ENCODE measurements around the gene EPHA1.
"Not testable (repeated sequence)": the region's sequence is repeated elsewhere in the genome, so short reads cannot be mapped to it uniquely, and the experiment has no call there.

Gene EPHA1

DNA sequence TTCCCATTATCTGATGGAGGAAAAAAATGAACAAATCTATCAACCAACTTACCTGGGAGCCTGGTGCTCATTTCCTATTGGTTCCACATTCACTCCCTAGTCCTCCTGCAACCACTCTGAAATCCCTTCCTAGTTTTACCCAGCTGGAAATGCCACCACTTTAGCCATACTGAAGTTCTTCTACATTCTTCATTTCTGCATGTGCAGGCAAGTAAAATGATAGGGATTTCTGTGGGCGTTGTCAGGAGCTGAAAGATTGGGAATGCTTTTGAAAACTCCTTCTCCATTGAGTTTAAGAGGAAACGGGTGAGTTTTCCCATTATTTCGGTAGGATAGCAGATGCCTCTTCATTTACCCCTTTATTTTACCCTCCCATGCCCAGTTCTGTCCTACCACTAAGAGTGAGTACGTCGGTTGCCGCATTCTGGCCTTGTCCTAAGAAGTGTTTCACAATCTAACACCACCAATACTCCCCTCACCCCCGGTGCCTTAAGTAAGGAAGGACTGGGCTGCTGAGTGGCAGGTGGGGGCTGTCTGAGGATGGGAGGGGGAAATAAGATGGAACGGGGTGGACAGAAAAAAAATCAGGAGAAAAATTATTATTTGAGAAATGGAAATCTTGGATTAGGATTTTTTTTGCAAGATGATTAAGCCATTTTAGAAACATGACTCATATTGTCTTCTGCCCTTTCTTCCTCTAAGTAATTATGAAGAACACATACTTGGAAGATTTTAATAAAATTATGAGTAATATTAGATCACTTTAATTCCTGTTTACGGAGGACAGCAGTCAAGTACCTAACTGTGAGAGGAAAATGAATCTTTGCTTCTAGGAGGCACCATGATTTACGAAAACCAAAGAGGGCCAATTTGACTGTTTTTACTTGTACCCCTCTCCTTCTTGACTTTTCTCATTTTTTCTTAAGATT is 21.4 kb upstream of the EPHA1 start:
- no peak for DNase-seq

- no peak for DNase-seq
These were observed 18.0 kb upstream of the EPHA1 start for GRCh38 chr7:143426479-143427142.

DNA sequence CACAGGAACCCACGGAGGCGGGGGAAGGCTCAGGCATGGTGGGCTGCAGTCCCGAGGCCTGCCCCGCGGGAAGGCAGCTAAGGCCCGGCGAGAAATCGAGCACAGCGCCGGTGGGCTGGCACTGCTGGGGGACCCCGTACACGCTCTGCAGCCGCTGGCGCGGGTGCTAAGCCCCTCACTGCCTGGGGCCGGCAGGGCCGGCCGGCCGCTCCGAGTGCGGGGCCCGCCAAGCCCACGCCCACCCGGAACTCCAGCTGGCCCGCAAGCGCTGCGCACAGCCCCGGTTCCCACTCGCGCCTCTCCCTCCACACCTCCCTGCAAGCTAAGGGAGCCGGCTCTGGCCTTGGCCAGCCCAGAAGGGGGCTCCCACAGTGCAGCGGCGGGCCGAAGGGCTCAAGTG is 15.8 kb upstream of the EPHA1 start:
- not testable (repeated sequence) for DNase-seq

- no peak for DNase-seq
These were observed 13.4 kb upstream of the EPHA1 start for GRCh38 chr7:143422033-143422432.

- not testable (repeated sequence) for DNase-seq
These were observed 12.0 kb upstream of the EPHA1 start for GRCh38 chr7:143420624-143421023.

DNA sequence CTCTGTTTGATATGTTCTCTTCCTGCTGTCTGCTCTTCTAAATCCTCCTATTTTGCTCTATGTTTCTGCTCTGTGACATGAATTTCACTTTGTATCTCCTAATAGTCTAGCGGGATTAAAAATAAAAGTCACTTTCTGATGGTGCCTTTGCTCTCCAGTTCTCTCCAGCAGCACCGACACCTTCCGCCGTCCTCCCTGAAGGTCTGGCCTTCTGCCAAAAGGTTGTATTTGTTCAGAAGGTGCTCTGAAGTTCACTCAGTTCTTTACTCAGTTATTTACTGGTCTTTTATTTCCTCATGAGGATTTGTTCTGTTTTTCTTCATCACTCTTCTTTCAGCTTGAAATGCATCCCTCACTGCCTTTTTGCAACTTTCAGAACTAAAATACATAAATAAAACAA is 11.2 kb upstream of the EPHA1 start:
- DNase-seq: no peak

DNA sequence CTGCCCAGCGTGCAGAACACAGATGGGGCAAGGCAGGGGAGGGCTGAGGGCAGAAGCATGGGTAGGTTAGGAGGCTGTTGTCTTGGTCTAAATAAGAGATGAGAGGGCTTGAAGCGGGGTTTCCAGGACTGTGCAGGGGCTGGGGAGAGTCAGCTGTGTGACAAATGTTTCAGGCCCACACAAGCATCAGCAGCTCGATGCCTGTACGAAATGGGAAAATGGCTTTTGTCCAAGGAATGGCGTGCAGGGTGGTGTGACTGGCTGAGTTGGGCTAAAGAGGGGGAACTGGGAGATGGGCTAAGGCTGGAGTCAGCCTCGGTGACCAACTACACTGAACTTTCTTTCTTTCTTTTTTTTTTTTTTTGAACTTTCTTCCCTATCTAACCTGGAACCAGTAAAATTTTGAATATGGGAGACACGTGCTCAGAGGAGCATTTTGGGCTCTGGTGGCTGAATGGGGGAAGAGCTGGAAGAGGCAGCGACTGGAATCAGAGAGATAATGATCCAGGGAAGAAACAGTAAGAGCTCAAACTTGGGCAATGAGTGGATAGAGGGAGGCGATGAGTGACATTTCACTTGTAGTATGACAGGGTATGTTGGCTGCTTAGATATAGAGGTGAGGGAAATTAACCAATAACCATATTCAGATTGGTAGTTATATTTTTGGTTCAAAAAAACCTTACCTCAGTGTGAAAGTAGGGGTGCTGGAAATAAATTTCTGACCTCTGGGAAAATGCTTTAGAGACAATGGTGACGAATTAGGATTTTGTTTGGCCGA is 10.2 kb upstream of the EPHA1 start:
- no peak for DNase-seq

- no peak for DNase-seq
These were observed 9.2 kb upstream of the EPHA1 start for GRCh38 chr7:143417734-143418383.

- DNase-seq: no peak
These were observed 8.0 kb upstream of the EPHA1 start for GRCh38 chr7:143416565-143417149.

DNA sequence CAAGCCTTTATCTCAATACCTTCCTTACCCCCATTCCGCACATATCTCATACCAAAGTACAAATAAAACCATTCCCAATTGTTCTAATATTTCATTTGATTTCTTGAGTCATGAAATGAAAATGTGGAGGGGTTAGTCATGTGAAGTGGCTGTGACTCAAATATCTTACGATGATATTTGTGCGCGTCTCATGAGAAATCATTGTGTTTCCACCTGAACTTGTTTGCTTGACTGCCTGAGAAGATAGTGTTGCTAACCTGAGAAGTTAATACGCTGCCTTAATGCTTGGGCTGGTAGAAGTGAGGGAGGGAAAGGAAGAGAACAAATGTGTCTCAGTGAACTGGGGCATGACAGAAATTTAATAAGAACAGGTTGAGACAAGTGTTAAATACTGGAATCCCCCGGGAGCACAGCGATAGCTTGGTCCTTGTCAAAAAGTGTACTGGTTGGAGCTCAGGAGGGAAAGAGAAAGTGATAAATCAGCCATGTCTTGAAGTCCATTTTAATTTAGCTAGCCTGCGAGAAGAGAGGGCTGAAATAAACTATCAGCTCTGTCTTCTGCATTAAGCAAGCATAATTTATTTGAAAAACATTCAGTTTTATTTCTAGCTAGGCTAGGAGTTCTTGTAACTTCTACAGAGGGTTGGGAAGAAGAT is 7.2 kb upstream of the EPHA1 start:
- no peak for DNase-seq

DNA sequence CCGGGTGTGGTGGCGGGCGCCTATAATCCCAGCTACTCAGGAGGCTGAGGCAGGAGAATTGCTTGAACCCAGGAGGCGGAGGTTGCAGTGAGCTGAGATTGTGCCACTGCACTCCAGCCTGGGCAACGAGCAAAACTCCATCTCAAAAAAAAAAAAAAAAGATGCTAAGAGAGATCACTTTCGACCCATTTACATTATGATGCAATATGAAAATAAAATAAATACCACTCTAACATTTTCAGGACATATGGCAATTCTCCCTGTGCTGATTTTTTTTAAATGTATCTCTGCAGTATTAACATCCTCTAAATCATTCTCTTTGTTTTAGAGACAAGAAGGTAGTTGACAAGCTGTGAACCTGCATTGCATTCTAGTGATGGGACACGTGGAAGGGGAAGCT is 6.6 kb upstream of the EPHA1 start:
- not testable (repeated sequence) for DNase-seq

- DNase-seq: no peak
These were observed 4.5 kb upstream of the EPHA1 start for GRCh38 chr7:143413123-143413522.

GRCh38 chr7:143411976-143412708 is 3.5 kb upstream of the EPHA1 start:
- no peak for DNase-seq

- DNase-seq: no peak
These were observed 1.9 kb upstream of the EPHA1 start for GRCh38 chr7:143410521-143411004.

DNA sequence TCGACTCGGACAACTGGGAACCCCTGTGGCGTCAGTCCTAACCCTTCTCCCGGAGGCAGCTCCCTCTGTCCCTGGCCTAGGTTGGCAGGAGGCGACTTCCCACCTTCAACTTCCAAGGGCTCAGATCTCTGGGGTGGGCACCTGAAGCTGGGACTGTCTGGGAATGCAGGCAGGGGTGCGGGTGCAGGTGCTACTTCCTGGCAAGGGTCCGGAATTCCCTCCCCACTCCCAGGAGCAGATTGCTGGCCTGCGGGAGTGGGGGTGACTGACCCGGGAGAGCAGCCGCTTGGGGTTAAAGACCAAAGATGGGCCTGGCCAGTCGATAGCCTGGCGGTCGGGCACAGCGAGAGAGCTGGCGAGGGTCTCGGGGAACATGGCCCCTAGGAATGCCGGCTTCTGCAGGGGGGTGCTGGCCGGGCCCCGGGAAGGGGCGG is 387 bp downstream of the EPHA1 start:
- DNase-seq: no peak

- peak; percentile 31 for DNase-seq
These were observed 1.1 kb downstream of the EPHA1 start for GRCh38 chr7:143407287-143408251.

GRCh38 chr7:143406002-143406357 is 2.7 kb downstream of the EPHA1 start:
- DNase-seq: no peak

GRCh38 chr7:143405173-143406001 is 3.3 kb downstream of the EPHA1 start:
- DNase-seq: no peak

DNA sequence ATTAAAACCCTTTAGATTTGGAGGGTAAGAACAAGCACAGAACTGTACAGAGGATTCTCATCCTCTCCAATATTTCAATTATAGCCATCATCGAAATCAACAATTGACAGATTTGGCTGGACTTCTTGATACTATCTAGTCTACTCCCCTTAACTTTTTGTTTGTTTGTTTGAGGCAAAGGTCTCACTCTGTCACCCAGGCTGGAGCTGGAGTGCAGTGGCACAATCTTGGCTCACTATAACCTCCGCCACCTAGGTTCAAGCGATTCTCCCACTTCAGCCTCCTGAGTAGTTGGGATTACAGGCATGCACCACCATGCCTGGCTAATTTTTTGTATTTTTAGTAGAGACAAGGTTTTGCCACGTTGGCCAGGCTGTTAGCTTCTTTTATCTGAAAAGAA is 6.4 kb downstream of the EPHA1 start:
- DNase-seq: not testable (repeated sequence)

All from activated naive CD4-positive, alpha-beta T cell treated with Interleukin-2 at 50 U/mL for 16 hours (primary cell).